Lower lobe of right lung (tissue), 2 donors: Measurements from ENCODE around the gene IQCK. TPM values are rescaled to one million over a fixed set of nuclear protein-coding genes. Genes with fewer than 3 reads are reported as not detected.
A peak's percentile ranks its signal among the peaks of the same experiment; 100 is the strongest.

Source experiments
- ATAC-seq, 2 donors: fragments of 200-7000 bp; cut with Tn5 transposase; one replicate each; pipeline ENCODE4 v1.9.1; 2020 to 2022; ENCODE audit warnings: mild to moderate bottlenecking in 2 of 2, moderate library complexity in 2 of 2
- DNase-seq: peaks from one replicate; pipeline ENCODE4 v3.0.0-alpha.2; 2020
- H3K27ac ChIP-seq: fragments of 200-600 bp; one replicate; pipeline ENCODE4 v1.8.0; 2022
- H3K27me3 ChIP-seq: fragments of 200-600 bp; one replicate; pipeline ENCODE4 v1.8.0; 2022; ENCODE audit warnings: low read depth
- H3K36me3 ChIP-seq: fragments of 200-600 bp; one replicate; pipeline ENCODE4 v1.8.0; 2022; ENCODE audit warnings: mild to moderate bottlenecking
- H3K4me1 ChIP-seq: fragments of 200-600 bp; one replicate; pipeline ENCODE4 v1.8.0; 2022
- H3K4me3 ChIP-seq: fragments of 200-600 bp; one replicate; pipeline ENCODE4 v1.8.0; 2022; ENCODE audit warnings: mild to moderate bottlenecking
- H3K9me3 ChIP-seq: fragments of 200-600 bp; one replicate; pipeline ENCODE4 v1.8.0; 2022
- intact Hi-C: fragments of 100-400 bp; cut with DNase I; formaldehyde crosslinking; loops from one replicate; pipeline ENCODE4 v1.11.0; 2022
- total RNA-seq: library from RNA; stranded (reverse); fragmentation: NEBNext Ultra II Directional; extraction: Animal tissue kit (Norgen Biotek cat#: 25700); gene quantifications from one replicate; pipeline ENCODE4 v1.2.1, GENCODE V29; 2021
- TF ChIP-seq, protein P1 (sequence below): fragments of 200-600 bp; IDR thresholded peaks from one replicate; pipeline ENCODE4 v1.8.0; 2022; ENCODE audit warnings: antibody characterized with exemption, mild to moderate bottlenecking
- donor health status: DM: no; HTN: yes; CAD: no; lungs with severe emphysema.

IQCK gene
- total RNA-seq, 1 donor from 2014 or later, result 14.1 TPM

- H3K27me3 ChIP-seq, result no peaks in the 10 kb centered on the region
- H3K36me3 ChIP-seq, result peaks cover 63% of the 10 kb centered on the region
- H3K9me3 ChIP-seq, result no peaks in the 10 kb centered on the region
- ATAC-seq (no peak), DNase-seq (no peak)
- peaks cover 38% of the 10 kb centered on the region for H3K4me1 ChIP-seq
- intact Hi-C loops, result no loop called here
- H3K4me3 ChIP-seq, result no peak overlapping the region
- H3K27ac ChIP-seq, result peak overlapping the region; percentile 76
- TF ChIP-seq, protein P1, sequence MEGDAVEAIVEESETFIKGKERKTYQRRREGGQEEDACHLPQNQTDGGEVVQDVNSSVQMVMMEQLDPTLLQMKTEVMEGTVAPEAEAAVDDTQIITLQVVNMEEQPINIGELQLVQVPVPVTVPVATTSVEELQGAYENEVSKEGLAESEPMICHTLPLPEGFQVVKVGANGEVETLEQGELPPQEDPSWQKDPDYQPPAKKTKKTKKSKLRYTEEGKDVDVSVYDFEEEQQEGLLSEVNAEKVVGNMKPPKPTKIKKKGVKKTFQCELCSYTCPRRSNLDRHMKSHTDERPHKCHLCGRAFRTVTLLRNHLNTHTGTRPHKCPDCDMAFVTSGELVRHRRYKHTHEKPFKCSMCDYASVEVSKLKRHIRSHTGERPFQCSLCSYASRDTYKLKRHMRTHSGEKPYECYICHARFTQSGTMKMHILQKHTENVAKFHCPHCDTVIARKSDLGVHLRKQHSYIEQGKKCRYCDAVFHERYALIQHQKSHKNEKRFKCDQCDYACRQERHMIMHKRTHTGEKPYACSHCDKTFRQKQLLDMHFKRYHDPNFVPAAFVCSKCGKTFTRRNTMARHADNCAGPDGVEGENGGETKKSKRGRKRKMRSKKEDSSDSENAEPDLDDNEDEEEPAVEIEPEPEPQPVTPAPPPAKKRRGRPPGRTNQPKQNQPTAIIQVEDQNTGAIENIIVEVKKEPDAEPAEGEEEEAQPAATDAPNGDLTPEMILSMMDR, result no peak
Observed at GRCh38 chr16:19705843-19706242, 12.2 kb upstream of the IQCK start.

GRCh38 chr16:19706846-19707245 is 11.2 kb upstream of the IQCK start:
- no peak for DNase-seq
- intact Hi-C loops, result no loop called here
- Histone ChIP-seq H3K9me3 (no peaks in the 10 kb centered on the region), H3K4me3 (no peak overlapping the region), H3K27ac (no peak overlapping the region), H3K27me3 (no peaks in the 10 kb centered on the region), H3K36me3 (peaks cover 54% of the 10 kb centered on the region), H3K4me1 (peaks cover 38% of the 10 kb centered on the region)
- TF ChIP-seq, protein P1, result no peak
- ATAC-seq, result no peak

GRCh38 chr16:19707569-19708295 is 10.3 kb upstream of the IQCK start:
- no peak for ATAC-seq
- DNase-seq, result no peak
- peaks cover 53% of the 10 kb centered on the region for H3K36me3 ChIP-seq
- TF ChIP-seq, protein P1, result no peak
- H3K4me1 ChIP-seq, result peaks cover 33% of the 10 kb centered on the region
- intact Hi-C loops, result no loop called here
- H3K4me3 ChIP-seq, result no peak overlapping the region
- no peak overlapping the region for H3K27ac ChIP-seq
- H3K27me3 ChIP-seq, result no peaks in the 10 kb centered on the region
- H3K9me3 ChIP-seq, result no peaks in the 10 kb centered on the region

- Histone ChIP-seq H3K4me3 (no peak overlapping the region), H3K27me3 (no peaks in the 10 kb centered on the region), H3K36me3 (peaks cover 57% of the 10 kb centered on the region), H3K27ac (no peak overlapping the region), H3K4me1 (peaks cover 30% of the 10 kb centered on the region), H3K9me3 (no peaks in the 10 kb centered on the region)
- DNase-seq (no peak), ATAC-seq (no peak)
- TF ChIP-seq, protein P1, result no peak
- intact Hi-C loops, result no loop called here
Observed at GRCh38 chr16:19708296-19709205, 9.5 kb upstream of the IQCK start.

DNA sequence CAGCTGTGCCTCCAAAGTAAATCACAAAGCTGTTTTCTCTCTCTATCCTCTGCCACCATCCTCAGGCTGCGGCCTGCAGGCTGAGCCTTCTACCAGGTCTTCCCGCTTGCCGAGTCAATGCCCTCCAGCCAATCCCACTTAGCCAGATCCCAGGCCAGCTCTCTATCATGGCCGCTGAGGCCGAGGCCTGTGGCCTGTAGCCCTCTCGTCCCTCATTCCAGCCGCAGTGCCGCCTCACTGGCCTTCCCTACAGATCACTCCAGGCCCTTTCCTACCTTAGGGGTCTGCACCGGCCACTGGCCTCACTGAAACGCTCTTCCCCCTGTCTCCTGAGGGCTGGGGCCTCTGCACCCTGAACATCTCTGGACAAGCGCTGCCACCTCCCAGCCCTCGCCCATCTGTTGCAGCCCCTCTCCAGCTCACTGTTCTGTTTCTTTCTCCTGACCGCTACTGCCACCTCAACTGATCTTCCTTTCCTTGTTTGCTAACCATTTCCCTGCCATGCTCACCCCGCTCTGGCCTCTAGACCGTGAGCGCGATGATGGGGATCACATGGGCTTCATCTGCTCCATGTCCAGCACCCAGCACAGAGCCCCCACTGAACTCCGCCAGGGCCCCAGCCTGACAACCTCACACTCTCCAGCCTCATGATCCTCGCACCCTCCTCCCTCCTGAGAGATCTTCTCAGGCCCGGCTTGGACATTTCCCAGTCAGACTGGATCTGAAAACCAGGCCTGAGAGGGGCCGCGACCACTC is 8.5 kb upstream of the IQCK start:
- peak overlapping the region; percentile 46 for H3K27ac ChIP-seq
- DNase-seq, result no peak
- intact Hi-C loops, result no loop called here

More for the DNA sequence above, 8.5 kb upstream of the IQCK start:
- ATAC-seq, result no peak
- peaks cover 20% of the 10 kb centered on the region for H3K4me1 ChIP-seq
- TF ChIP-seq, protein P1, result no peak
- peaks cover 65% of the 10 kb centered on the region for H3K36me3 ChIP-seq
- H3K27me3 ChIP-seq, result no peaks in the 10 kb centered on the region
- no peak overlapping the region for H3K4me3 ChIP-seq
- H3K9me3 ChIP-seq, result no peaks in the 10 kb centered on the region
